Fibroblast of the aortic adventitia (primary cell): ENCODE measurements around the gene CD226. TPM values are rescaled to one million over a fixed set of nuclear protein-coding genes. Genes with fewer than 3 reads are reported as not detected.
A peak's percentile ranks its signal among the peaks of the same experiment; 100 is the strongest.
"Not testable (repeated sequence)": the region's sequence is repeated elsewhere in the genome, so short reads cannot be mapped to it uniquely, and the experiment has no call there.

Source experiments
- DNase-seq: peaks from one replicate; pipeline ENCODE4 v3.0.0-alpha.2; 2010; ENCODE audit warnings: low read depth
- H3K4me3 ChIP-seq: 2 replicates; pipeline ENCODE4 v1.5.1; 2011; ENCODE audit warnings: low read depth, mild to moderate bottlenecking, control low read depth, low read length, moderate library complexity
- total RNA-seq: library from RNA; depleted of rRNA; stranded (reverse); fragments of >200 nt; gene quantifications from 2 replicates; pipeline ENCODE4 v1.2.3, GENCODE V29; 2012; ENCODE audit warnings: low replicate concordance
- TF ChIP-seq, protein P1 (sequence below): IDR thresholded peaks from 2 replicates; pipeline ENCODE4 v1.5.1; 2011; ENCODE audit warnings: mild to moderate bottlenecking, low read length, control low read depth, inconsistent platforms; ENCODE audit not compliant: insufficient read depth

CD226 gene
- total RNA-seq, 1 donor: 0.99 TPM

- TF ChIP-seq, protein P1, sequence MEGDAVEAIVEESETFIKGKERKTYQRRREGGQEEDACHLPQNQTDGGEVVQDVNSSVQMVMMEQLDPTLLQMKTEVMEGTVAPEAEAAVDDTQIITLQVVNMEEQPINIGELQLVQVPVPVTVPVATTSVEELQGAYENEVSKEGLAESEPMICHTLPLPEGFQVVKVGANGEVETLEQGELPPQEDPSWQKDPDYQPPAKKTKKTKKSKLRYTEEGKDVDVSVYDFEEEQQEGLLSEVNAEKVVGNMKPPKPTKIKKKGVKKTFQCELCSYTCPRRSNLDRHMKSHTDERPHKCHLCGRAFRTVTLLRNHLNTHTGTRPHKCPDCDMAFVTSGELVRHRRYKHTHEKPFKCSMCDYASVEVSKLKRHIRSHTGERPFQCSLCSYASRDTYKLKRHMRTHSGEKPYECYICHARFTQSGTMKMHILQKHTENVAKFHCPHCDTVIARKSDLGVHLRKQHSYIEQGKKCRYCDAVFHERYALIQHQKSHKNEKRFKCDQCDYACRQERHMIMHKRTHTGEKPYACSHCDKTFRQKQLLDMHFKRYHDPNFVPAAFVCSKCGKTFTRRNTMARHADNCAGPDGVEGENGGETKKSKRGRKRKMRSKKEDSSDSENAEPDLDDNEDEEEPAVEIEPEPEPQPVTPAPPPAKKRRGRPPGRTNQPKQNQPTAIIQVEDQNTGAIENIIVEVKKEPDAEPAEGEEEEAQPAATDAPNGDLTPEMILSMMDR: no peak
- no peak for DNase-seq
Observed at GRCh38 chr18:69908838-69909237, 38.8 kb downstream of the CD226 start.

GRCh38 chr18:69906765-69907164 is 40.9 kb downstream of the CD226 start:
- DNase-seq: no peak
- TF ChIP-seq, protein P1: no peak
- no peak overlapping the region for H3K4me3 ChIP-seq

More at GRCh38 chr18:69908838-69909237, 38.8 kb downstream of the CD226 start:
- H3K4me3 ChIP-seq: no peak overlapping the region

GRCh38 chr18:69900941-69901340 is 46.7 kb downstream of the CD226 start:
- TF ChIP-seq, protein P1: peak; percentile 16
- no peak for DNase-seq
- H3K4me3 ChIP-seq: no peak overlapping the region

GRCh38 chr18:69899154-69899923 is 48.3 kb downstream of the CD226 start:
- H3K4me3 ChIP-seq, DNase-seq: not testable (repeated sequence)

- no peak for DNase-seq
- TF ChIP-seq, protein P1: no peak
- H3K4me3 ChIP-seq: no peak overlapping the region
Observed at GRCh38 chr18:69898241-69898861, 49.3 kb downstream of the CD226 start.

DNA sequence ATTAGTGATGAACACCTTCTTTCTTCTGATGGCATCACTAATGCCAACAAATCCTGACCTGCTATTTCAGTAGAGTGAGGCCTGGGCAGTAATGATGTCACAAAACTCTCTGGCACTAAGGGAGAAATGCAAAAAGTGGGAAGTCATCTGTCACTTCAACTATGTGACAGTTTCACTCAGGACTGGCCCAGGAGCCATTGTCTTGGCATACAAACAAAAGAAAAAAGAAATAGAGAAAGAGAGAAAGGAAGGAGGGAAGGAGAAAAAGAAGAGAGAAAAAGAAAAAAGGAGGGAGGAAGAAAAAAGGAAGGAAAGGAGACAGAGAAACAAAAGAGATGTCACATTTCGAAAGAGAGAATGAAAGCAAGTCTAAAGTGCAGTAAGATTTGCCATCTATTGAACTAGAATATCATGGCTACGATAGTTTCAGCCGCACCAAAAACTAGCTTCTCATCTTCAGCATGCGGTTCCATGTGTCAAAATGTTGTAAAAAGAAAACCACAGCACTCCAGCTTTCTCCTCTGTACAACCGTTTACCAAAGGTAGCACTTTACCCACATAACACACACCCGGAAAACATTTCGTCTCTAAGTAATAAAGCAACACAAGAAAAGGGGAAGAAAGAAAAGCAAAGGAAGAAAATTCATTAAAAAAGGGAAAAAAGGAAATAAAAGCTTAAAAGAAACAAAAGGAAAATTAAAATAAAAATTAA is 50.1 kb downstream of the CD226 start:
- no peak for DNase-seq
- TF ChIP-seq, protein P1: no peak
- no peak overlapping the region for H3K4me3 ChIP-seq
